H9 (cell line): ENCODE measurements around the gene DKKL1. TPM values are rescaled to one million over a fixed set of nuclear protein-coding genes. Genes with fewer than 3 reads are reported as not detected.

Experiments used
- DNase-seq: peaks from one replicate; pipeline ENCODE4 v3.0.0-alpha.2; 2017
- H2AFZ ChIP-seq: one replicate; pipeline ENCODE4 v1.6.1; 2013; ENCODE audit warnings: mild to moderate bottlenecking, low read length, control low read depth, moderate library complexity
- H2AK5ac ChIP-seq: 2 replicates; pipeline ENCODE4 v1.6.1; 2013; ENCODE audit warnings: low read length, control low read depth, mixed read lengths; ENCODE audit not compliant: insufficient read length
- H2BK120ac ChIP-seq: one replicate; pipeline ENCODE4 v1.6.1; 2013; ENCODE audit warnings: low read depth, mild to moderate bottlenecking, low read length, control low read depth, inconsistent platforms; ENCODE audit not compliant: poor library complexity, severe bottlenecking
- H2BK12ac ChIP-seq: 2 replicates; pipeline ENCODE4 v1.6.1; 2013; ENCODE audit warnings: low read length, control low read depth, mixed read lengths, low read depth; ENCODE audit not compliant: insufficient read length
- H2BK15ac ChIP-seq: 2 replicates; pipeline ENCODE4 v1.6.1; 2013; ENCODE audit warnings: low read depth, low read length, control low read depth
- H2BK20ac ChIP-seq: one replicate; pipeline ENCODE4 v1.6.1; 2013; ENCODE audit warnings: low read depth, mild to moderate bottlenecking, low read length, control low read depth, inconsistent platforms; ENCODE audit not compliant: poor library complexity, severe bottlenecking
- H2BK5ac ChIP-seq: 2 replicates; pipeline ENCODE4 v1.6.1; 2013; ENCODE audit warnings: low read length, control low read depth, mixed read lengths; ENCODE audit not compliant: insufficient read length
- H3K14ac ChIP-seq: 2 replicates; pipeline ENCODE4 v1.6.1; 2013; ENCODE audit warnings: low read length, control low read depth; ENCODE audit not compliant: insufficient read depth
- H3K18ac ChIP-seq: 2 replicates; pipeline ENCODE4 v1.6.1; 2013; ENCODE audit warnings: low read depth, mild to moderate bottlenecking, mixed read lengths, low read length, control low read depth; ENCODE audit not compliant: insufficient read length
- H3K23ac ChIP-seq: 2 replicates; pipeline ENCODE4 v1.6.1; 2013; ENCODE audit warnings: low read length, control low read depth, mixed read lengths, low read depth; ENCODE audit not compliant: insufficient read length
- H3K23me2 ChIP-seq: 2 replicates; pipeline ENCODE4 v1.6.1; 2013; ENCODE audit warnings: low read depth, mild to moderate bottlenecking, mixed read lengths, low read length, control low read depth; ENCODE audit not compliant: insufficient read length, poor library complexity, severe bottlenecking
- H3K27ac ChIP-seq: 2 replicates; pipeline ENCODE4 v1.5.1; 2013; ENCODE audit warnings: low read length, control low read depth, mixed read lengths, low read depth; ENCODE audit not compliant: insufficient read length
- H3K27me3 ChIP-seq: 2 replicates; pipeline ENCODE4 v1.6.1; 2013; ENCODE audit warnings: low read length, control low read depth, inconsistent platforms; ENCODE audit not compliant: insufficient read depth
- H3K4ac ChIP-seq: 2 replicates; pipeline ENCODE4 v1.6.1; 2013; ENCODE audit warnings: low read depth, mild to moderate bottlenecking, control low read depth, inconsistent platforms, low read length, moderate library complexity
- H3K4me1 ChIP-seq: 2 replicates; pipeline ENCODE4 v1.6.1; 2013; ENCODE audit warnings: low read length, control low read depth, inconsistent platforms; ENCODE audit not compliant: insufficient read depth
- H3K4me2 ChIP-seq: 2 replicates; pipeline ENCODE4 v1.6.1; 2013; ENCODE audit warnings: low read length, control low read depth, mixed read lengths; ENCODE audit not compliant: insufficient read length, insufficient read depth
- H3K56ac ChIP-seq: 2 replicates; pipeline ENCODE4 v1.6.1; 2013; ENCODE audit warnings: low read depth, mild to moderate bottlenecking, mixed read lengths, low read length, control low read depth; ENCODE audit not compliant: insufficient read length
- H3K79me1 ChIP-seq: 2 replicates; pipeline ENCODE4 v1.6.1; 2013; ENCODE audit warnings: low read depth, mild to moderate bottlenecking, moderate library complexity, low read length, control low read depth, inconsistent platforms; ENCODE audit not compliant: insufficient read depth, poor library complexity, severe bottlenecking
- H3K79me2 ChIP-seq: 2 replicates; pipeline ENCODE4 v1.6.1; 2013; ENCODE audit warnings: low read length, control low read depth, inconsistent platforms; ENCODE audit not compliant: insufficient read depth
- H3K9ac ChIP-seq: 2 replicates; pipeline ENCODE4 v1.6.1; 2013; ENCODE audit warnings: low read length, control low read depth, mixed read lengths; ENCODE audit not compliant: insufficient read length; ENCODE audit errors: extremely low read depth
- H3K9me3 ChIP-seq: one replicate; pipeline ENCODE4 v1.6.1; 2013; ENCODE audit warnings: low read depth, low read length, inconsistent platforms; ENCODE audit not compliant: control insufficient read depth
- H3T11ph ChIP-seq: one replicate; pipeline ENCODE4 v1.6.1; 2013; ENCODE audit warnings: mild to moderate bottlenecking, low read length, control low read depth, inconsistent platforms
- H4K20me1 ChIP-seq: one replicate; pipeline ENCODE4 v1.6.1; 2013; ENCODE audit not compliant: control insufficient read depth, insufficient read length, insufficient read depth
- H4K5ac ChIP-seq: 2 replicates; pipeline ENCODE4 v1.6.1; 2013; ENCODE audit warnings: low read depth, mild to moderate bottlenecking, mixed read lengths, low read length, control low read depth; ENCODE audit not compliant: insufficient read length
- H4K8ac ChIP-seq: replicated peaks from 2 replicates; pipeline ENCODE4 v1.6.1; 2013; ENCODE audit warnings: low read length, control low read depth, mixed read lengths, low read depth; ENCODE audit not compliant: insufficient read length
- H4K91ac ChIP-seq: 2 replicates; pipeline ENCODE4 v1.6.1; 2013; ENCODE audit warnings: low read depth, mild to moderate bottlenecking, moderate library complexity, mixed read lengths, low read length, control low read depth; ENCODE audit not compliant: insufficient read length
- H3K27ac Mint-ChIP-seq, 3 experiments: 2 replicates in 2 of 3; 3 replicates in 1 of 3; pipeline ENCODE4 v1.8.0; 2020 to 2021; ENCODE audit warnings: mixed read lengths in 3 of 3, mild to moderate bottlenecking in 1 of 3, moderate library complexity in 1 of 3
- H3K27me3 Mint-ChIP-seq: 2 replicates; pipeline ENCODE4 v1.8.0; 2021; ENCODE audit warnings: low read depth, mild to moderate bottlenecking, moderate library complexity, mixed read lengths
- H3K36me3 Mint-ChIP-seq, 3 experiments: 2 replicates in 2 of 3; 3 replicates in 1 of 3; pipeline ENCODE4 v1.8.0; 2020 to 2021; ENCODE audit warnings: low read depth in 3 of 3, mixed read lengths in 3 of 3; ENCODE audit not compliant: insufficient read depth in 1 of 3
- H3K4me1 Mint-ChIP-seq, 2 experiments: 2 replicates each; pipeline ENCODE4 v1.8.0; 2020; ENCODE audit warnings: mixed read lengths in 2 of 2
- H3K4me3 Mint-ChIP-seq, 2 experiments: 2 replicates in 1 of 2; 3 replicates in 1 of 2; pipeline ENCODE4 v1.8.0; 2020 to 2021; ENCODE audit warnings: mild to moderate bottlenecking in 2 of 2, mixed read lengths in 2 of 2, moderate library complexity in 1 of 2
- H3K9me3 Mint-ChIP-seq, 2 experiments: 2 replicates in 1 of 2; 3 replicates in 1 of 2; pipeline ENCODE4 v1.8.0; 2020; ENCODE audit warnings: mild to moderate bottlenecking in 2 of 2, mixed read lengths in 2 of 2, moderate library complexity in 1 of 2
- CTCF ChIP-seq: fragments of 200-600 bp; sonication (generic); conservative IDR thresholded peaks from 3 replicates; pipeline ENCODE4 v1.8.0; 2021; ENCODE audit warnings: antibody characterized with exemption, mild to moderate bottlenecking
- WGBS: extraction: QIAGEN DNeasy Blood & Tissue Kit; methylation state at CpG from one replicate; pipeline ENCODE4 v1.1.7; 2013; ENCODE audit warnings: missing lambda C conversion rate, low lambda C conversion rate, mixed read lengths; ENCODE audit not compliant: insufficient read length; ENCODE audit errors: extremely low coverage; 5-methylcytosine and 5-hydroxymethylcytosine counted together
- total RNA-seq: library from RNA; stranded (reverse); gene quantifications from 2 replicates; pipeline ENCODE4 v1.2.1, GENCODE V29; 2021

DKKL1 gene
- total RNA-seq, 1 experiment from 2014 or later: 3.5 TPM

DNA sequence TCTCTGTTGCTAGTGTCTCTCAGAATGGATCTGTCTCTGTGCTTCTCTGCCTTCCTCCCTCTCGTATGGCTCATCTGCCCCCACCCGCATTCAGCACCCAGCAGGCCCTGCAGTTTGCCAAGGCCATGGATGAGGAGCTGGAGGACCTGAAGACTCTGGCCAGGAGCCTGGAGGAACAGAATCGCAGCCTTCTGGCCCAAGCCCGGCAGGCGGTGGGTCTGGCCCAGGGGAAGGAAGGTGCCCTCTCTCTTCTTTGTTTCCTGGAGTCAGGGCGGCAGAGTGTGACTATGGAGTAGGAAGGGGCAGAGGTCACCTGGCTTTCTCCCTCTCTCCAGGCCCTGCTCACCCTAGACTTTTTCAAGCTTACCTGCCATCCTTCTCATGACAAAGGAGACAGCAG lies 35.3 kb downstream of the DKKL1 start:
- Mint-ChIP-seq H3K27me3 (peaks cover 4% of the 10 kb centered on the region; the same call in 1 of the 2 replicates), H3K27ac (no peak overlapping the region), H3K9me3 (no peaks in the 10 kb centered on the region; a peak in 1 of 5 replicates), H3K4me3 (no peak overlapping the region), H3K4me1 (peaks cover 52 to 72% of the 10 kb centered on the region in 2 experiments), H3K36me3 (no peaks in the 10 kb centered on the region)
- Histone ChIP-seq H3K27ac (no peak overlapping the region), H3K56ac (no peak overlapping the region), H3K9me3 (no peaks in the 10 kb centered on the region), H3K18ac (no peak overlapping the region), H3K4me2 (no peak overlapping the region), H4K91ac (no peak overlapping the region), H3K79me2 (no peaks in the 10 kb centered on the region), H3T11ph (no peak overlapping the region), H3K27me3 (no peaks in the 10 kb centered on the region), H2BK120ac (no peak overlapping the region), H2AFZ (no peak overlapping the region), H3K4me1 (peaks cover 3% of the 10 kb centered on the region; the same call in 1 of the 2 replicates), H3K4ac (no peak overlapping the region), H2BK5ac (no peak overlapping the region), H3K79me1 (no peaks in the 10 kb centered on the region), H4K8ac (no peak overlapping the region), H3K23me2 (no peaks in the 10 kb centered on the region), H3K23ac (no peak overlapping the region), H3K9ac (no peak overlapping the region), H2BK12ac (no peak overlapping the region), H4K5ac (no peak overlapping the region), H3K14ac (no peak overlapping the region), H2AK5ac (no peak overlapping the region), H2BK15ac (no peak overlapping the region), H4K20me1 (peaks cover under 1% of the 10 kb centered on the region), H2BK20ac (no peak overlapping the region)
- TF ChIP-seq CTCF: no peak
- DNase-seq: no peak
- no CpG with 5 or more reads among the region's 6 CpGs for WGBS
